ENCODE data around the gene ADGRF3. TPM values are rescaled to one million over a fixed set of nuclear protein-coding genes. Genes with fewer than 3 reads are reported as not detected.

Gene ADGRF3
- total and polyA plus RNA-seq, 2 of the 8 experiments (the other 6 are each of a cell fraction or from before 2014, with no cell fraction given) = 0.54 to 0.69 TPM

DNA sequence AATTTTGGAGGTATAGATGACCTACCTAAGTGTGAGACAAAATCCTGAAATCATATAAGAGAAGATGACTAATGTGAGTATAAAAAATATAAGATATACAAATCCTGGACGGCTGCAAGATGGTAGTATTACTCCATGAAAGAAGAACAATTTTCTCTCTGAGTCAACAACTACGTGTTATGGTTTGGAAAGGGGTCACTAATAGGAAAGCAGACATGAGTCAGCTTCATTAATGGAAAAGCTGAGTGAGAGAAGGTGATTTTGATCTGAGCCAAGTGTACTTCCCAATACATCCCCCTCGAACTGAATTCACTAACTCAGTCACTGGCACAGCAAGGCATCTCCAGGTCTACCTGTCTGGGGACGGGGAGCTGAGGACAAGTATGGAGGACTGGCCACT lies 20.7 kb downstream of the ADGRF3 start (continued):
- TF ChIP-seq, protein P1, sequence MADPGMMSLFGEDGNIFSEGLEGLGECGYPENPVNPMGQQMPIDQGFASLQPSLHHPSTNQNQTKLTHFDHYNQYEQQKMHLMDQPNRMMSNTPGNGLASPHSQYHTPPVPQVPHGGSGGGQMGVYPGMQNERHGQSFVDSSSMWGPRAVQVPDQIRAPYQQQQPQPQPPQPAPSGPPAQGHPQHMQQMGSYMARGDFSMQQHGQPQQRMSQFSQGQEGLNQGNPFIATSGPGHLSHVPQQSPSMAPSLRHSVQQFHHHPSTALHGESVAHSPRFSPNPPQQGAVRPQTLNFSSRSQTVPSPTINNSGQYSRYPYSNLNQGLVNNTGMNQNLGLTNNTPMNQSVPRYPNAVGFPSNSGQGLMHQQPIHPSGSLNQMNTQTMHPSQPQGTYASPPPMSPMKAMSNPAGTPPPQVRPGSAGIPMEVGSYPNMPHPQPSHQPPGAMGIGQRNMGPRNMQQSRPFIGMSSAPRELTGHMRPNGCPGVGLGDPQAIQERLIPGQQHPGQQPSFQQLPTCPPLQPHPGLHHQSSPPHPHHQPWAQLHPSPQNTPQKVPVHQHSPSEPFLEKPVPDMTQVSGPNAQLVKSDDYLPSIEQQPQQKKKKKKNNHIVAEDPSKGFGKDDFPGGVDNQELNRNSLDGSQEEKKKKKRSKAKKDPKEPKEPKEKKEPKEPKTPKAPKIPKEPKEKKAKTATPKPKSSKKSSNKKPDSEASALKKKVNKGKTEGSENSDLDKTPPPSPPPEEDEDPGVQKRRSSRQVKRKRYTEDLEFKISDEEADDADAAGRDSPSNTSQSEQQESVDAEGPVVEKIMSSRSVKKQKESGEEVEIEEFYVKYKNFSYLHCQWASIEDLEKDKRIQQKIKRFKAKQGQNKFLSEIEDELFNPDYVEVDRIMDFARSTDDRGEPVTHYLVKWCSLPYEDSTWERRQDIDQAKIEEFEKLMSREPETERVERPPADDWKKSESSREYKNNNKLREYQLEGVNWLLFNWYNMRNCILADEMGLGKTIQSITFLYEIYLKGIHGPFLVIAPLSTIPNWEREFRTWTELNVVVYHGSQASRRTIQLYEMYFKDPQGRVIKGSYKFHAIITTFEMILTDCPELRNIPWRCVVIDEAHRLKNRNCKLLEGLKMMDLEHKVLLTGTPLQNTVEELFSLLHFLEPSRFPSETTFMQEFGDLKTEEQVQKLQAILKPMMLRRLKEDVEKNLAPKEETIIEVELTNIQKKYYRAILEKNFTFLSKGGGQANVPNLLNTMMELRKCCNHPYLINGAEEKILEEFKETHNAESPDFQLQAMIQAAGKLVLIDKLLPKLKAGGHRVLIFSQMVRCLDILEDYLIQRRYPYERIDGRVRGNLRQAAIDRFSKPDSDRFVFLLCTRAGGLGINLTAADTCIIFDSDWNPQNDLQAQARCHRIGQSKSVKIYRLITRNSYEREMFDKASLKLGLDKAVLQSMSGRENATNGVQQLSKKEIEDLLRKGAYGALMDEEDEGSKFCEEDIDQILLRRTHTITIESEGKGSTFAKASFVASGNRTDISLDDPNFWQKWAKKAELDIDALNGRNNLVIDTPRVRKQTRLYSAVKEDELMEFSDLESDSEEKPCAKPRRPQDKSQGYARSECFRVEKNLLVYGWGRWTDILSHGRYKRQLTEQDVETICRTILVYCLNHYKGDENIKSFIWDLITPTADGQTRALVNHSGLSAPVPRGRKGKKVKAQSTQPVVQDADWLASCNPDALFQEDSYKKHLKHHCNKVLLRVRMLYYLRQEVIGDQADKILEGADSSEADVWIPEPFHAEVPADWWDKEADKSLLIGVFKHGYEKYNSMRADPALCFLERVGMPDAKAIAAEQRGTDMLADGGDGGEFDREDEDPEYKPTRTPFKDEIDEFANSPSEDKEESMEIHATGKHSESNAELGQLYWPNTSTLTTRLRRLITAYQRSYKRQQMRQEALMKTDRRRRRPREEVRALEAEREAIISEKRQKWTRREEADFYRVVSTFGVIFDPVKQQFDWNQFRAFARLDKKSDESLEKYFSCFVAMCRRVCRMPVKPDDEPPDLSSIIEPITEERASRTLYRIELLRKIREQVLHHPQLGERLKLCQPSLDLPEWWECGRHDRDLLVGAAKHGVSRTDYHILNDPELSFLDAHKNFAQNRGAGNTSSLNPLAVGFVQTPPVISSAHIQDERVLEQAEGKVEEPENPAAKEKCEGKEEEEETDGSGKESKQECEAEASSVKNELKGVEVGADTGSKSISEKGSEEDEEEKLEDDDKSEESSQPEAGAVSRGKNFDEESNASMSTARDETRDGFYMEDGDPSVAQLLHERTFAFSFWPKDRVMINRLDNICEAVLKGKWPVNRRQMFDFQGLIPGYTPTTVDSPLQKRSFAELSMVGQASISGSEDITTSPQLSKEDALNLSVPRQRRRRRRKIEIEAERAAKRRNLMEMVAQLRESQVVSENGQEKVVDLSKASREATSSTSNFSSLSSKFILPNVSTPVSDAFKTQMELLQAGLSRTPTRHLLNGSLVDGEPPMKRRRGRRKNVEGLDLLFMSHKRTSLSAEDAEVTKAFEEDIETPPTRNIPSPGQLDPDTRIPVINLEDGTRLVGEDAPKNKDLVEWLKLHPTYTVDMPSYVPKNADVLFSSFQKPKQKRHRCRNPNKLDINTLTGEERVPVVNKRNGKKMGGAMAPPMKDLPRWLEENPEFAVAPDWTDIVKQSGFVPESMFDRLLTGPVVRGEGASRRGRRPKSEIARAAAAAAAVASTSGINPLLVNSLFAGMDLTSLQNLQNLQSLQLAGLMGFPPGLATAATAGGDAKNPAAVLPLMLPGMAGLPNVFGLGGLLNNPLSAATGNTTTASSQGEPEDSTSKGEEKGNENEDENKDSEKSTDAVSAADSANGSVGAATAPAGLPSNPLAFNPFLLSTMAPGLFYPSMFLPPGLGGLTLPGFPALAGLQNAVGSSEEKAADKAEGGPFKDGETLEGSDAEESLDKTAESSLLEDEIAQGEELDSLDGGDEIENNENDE (IDR thresholded peaks at IDR 0.05; ENCODE audit: insufficient replicate concordance, low read length) = no peak
- TF ChIP-seq CEBPB (IDR thresholded peaks at IDR 0.05; ENCODE audit: low read depth, low read length) (no peak), RAD21 (IDR thresholded peaks at IDR 0.05 in 1 of 2, conservative IDR thresholded peaks at IDR 0.05 in 1 of 2; ENCODE audit: low read depth in 2 of 2, low read length in 2 of 2) (no peak)
